Dermis blood vessel endothelial cell (primary cell): Measurements from ENCODE around the gene METTL5. TPM values are rescaled to one million over a fixed set of nuclear protein-coding genes. Genes with fewer than 3 reads are reported as not detected.
"Not testable (repeated sequence)": the region's sequence is repeated elsewhere in the genome, so short reads cannot be mapped to it uniquely, and the experiment has no call there.

Experiments used
- DNase-seq: peaks from one replicate; pipeline ENCODE4 v3.0.0; 2010
- total RNA-seq: library from RNA; depleted of rRNA; stranded (reverse); fragments of >200 nt; gene quantifications from 2 replicates; pipeline ENCODE4 v1.2.3, GENCODE V29; 2014

The METTL5 gene
- 37.4 and 41.9 TPM in 2 replicates for total RNA-seq

DNA sequence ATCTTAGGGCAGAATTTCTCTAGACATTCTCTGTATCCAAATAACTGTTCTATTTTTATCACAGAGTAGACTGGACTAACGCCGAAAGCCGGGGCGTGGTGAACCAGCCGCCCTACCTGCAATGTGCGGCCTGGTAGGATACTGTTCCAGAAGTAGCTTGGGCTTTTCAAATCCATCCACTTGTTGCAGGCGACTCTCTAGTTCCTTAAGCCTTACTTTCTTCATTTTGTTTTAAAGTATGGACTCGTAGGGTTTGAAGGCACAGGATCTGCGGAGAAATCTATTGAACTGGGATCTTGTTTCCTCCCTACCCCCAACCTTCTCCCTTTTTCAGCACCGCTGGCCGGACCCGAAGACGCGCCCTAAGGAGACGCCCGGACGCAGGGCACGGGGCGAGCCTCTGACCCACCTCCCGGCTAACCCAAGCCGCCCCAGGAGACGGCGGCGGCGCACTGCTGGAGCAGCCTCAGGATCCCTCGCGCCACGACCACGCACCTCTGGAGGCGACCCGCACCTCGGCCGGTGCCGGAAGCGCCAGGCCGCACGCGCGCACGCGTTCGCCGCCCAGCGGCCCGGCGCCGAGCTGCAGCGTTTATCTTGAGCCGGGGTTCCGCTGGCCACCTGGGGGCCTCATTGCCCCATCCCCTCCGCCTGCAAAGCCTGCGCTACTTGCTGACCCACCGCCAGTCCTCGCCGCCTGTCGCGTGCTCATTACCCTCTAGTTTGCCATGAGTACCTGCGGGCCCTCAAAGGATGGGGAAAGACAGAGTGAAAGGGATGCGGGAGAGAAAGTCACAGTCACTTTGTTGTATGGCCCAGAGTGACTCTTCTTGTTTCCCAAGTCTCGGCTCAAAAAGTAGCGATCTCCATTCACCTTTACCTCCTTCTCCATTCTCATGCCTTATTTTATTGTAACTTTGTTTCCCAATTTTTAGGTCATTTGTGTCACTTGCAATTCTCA is at the start of gene METTL5:
METTL5 (minus strand) TSS at position 533 of the 961 bp plus-strand sequence; CDS start at position 225, 308 bp downstream.
- peak; percentile 88 for DNase-seq

DNA sequence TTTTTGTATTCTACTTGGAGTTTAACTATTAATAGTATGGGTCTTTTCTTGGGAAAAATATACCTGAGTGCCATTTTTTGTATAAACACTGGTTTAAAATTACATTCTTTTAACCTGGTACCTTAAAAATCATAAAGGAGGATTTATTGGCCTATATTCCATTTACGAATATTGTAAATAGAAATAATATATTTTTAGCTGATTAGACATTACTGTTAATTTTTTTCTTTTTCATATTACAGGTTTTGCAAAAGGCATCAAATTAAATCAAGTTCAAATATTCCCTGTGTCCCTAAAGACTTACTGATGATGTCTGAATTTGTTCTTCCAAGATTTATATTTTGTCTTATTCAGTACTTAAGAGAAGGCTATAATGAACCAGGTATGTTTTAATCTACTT is 47.3 kb upstream of the METTL5 start:
- DNase-seq = no peak

DNA sequence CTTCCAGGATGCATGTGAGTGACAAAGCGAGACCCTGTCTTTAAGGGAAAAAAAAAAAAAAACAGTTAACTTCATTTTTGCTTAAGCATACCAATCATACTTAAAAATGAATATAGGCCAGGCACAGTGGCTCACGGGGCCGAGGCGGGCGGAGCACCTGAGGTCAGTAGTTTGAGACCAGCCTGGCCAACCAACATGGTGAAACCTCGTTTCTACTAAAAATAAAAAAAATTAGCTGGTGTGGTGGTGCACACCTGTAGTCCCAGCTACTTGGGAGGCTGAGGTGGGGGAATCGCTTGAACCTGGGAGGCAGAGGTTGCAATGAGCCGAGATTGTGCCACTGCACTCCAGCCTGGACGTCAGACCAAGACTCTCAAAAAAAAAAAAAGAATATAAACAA is 46.7 kb upstream of the METTL5 start:
- not testable (repeated sequence) for DNase-seq

DNA sequence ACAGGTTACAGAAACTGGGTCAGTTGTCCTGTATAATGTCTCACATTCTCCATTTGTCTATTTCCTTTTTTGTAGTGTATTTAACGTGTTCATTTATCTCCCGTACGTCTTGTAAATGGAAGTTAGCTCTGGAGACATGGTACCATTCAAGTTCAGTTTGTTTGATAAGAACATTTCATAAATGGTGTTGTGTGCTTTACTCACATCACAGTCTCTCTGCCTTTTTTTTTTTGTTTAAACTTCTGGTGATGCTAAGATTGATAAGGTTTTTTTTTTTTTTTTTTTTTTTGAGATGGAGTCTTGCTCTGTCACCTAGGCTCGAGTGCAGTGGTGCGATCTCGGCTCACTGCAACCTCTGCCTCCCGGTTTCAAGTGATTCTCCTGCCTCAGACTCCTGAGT is 44.2 kb upstream of the METTL5 start:
- DNase-seq = no peak

DNA sequence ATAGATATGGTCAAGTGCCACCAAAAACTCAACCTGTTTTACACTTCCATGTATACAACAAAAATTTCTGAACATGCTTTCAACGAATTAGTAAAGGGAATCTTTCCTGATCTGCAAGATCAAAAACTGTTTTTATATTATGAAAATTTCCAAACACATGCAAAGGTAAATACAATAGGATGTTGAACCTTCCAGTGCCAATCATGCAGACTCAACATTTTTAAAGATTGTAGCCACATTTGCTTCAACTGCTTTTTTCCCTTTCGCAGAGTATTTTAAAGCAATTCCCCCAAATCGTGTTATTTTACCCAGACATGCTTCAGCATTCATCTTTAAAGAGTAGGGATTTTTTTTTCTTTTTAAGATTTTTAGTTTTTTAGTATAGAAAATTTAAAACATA is 42.9 kb upstream of the METTL5 start:
- no peak for DNase-seq

DNA sequence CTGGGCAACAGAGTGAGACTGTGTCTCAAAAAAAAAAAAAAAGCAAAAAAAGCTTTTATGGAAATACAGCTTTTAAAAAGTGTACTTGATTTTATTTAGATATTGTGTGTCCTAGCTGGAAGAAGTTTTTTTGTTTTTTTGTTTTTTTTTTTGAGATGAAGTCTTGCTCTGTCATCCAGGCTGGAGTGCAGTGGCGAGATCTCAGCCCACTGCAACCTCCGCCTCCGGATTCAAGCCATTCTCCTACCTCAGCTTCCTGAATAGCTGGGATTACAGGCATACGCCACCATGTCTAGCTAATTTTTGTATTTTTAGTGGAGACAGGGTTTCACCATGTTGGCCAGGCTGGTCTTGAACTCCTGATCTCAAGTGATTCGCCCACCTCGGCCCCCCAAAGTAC is 41.5 kb upstream of the METTL5 start:
- DNase-seq = not testable (repeated sequence)

DNA sequence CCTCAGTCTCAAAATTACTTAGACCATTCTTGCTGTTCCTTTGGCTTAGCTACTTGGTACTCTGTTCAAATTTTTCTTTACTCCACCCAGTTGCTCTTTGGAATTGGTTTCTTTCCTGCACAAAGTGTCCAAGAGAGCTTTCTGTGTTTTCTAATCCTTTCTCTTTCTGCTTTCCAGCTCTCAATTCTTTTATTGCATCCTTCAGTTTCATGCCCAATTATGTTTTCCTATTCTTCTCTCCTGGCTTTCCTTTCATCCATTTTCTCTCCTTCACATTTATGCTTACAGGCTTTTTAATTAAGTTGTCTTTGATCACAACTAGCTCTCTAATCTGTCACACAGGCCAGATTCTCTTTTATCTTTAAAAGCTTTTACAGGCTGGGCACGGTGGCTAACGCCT is 40.8 kb upstream of the METTL5 start:
- DNase-seq = no peak

DNA sequence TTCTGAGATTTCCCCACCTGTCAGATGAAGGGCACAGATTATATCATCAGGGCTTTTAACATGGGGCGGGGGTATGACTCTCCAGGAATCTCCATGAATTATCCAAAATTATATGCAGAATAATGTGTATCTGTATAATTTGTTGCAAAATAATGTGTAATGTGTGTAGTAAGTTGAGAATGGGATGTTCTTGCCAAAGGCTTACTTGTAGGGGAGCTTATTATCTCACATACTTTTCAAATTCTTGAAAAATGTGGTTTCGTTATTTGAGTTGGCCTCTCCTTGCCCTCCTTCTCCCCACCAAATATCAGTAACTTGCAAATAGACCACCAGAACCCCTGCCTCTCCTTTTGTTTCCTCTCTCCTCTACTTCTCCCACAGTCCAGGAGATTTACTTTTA is 38.1 kb upstream of the METTL5 start:
- no peak for DNase-seq

DNA sequence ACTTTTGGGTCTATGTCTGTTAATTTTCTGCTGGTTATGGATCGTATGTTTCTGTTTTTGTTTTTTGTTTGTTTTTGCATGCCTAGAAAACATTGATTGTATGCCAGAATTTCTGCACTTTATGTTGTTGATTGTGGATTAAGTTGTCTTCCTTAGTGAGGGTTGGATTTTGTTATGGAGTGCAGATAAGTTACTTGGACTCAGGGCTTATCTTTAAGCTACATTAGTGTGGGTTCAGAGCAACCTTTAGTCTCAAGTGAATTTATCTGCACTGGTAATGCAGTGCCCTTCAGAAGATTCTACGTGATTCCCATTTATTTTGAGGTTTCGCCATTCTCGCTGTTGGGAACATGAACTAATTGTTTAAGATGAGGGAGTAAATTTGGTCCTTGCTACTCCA is 35.4 kb upstream of the METTL5 start:
- DNase-seq = no peak

DNA sequence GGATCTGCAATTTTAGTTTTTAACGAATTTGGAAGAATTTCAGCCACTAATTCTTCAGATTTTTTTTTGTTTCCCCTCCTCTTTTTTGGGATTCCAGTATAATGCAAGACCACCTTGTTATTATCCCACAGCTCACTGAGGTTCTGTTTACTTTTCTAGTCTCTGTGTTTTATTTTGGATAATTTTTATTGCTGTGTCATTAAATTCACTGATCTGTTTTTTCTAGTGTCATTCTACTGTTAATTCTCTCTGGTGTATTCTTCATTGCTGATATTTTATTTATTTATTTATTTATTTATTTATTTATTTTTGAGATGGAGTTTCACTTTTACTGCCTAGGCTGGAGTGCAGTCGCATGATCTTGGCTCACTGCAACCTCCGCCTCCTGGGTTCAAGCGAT is 34.7 kb upstream of the METTL5 start:
- DNase-seq = no peak

DNA sequence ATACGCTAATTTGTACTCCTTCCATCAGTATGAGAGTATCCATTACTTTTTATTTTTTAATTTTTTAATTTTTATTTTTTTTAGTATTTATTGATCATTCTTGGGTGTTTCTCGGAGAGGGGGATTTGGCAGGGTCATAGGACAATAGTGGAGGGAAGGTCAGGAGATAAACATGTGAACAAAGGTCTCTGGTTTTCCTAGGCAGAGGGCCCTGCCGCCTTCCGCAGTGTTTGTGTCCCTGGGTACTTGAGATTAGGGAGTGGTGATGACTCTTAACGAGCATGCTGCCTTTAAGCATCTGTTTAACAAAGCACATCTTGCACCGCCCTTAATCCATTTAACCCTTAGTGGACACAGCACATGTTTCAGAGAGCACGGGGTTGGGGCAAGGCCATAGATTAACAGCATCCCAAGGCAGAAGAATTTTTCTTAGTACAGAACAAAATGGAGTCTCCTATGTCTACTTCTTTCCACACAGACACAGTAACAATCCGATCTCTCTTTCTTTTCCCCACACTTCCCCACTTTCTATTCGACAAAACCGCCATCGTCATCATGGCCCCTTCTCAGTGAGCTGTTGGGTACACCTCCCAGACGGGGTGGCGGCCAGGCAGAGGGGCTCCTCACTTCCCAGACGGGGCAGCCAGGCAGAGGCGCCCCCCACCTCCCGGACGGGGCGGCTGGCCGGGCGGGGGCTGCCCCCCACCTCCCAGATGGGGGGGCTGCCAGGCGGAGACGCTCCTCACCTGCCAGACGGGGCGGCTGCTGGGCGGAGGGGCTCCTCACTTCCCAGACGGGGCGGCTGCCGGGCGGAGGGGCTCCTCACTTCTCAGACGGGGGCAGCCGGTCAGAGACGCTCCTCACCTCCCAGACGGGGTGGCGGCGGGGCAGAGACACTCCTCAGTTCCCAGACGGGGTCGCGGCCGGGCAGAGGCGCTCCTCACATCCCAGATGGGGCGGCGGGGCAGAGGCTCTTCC is 30.9 kb upstream of the METTL5 start:
- not testable (repeated sequence) for DNase-seq

DNA sequence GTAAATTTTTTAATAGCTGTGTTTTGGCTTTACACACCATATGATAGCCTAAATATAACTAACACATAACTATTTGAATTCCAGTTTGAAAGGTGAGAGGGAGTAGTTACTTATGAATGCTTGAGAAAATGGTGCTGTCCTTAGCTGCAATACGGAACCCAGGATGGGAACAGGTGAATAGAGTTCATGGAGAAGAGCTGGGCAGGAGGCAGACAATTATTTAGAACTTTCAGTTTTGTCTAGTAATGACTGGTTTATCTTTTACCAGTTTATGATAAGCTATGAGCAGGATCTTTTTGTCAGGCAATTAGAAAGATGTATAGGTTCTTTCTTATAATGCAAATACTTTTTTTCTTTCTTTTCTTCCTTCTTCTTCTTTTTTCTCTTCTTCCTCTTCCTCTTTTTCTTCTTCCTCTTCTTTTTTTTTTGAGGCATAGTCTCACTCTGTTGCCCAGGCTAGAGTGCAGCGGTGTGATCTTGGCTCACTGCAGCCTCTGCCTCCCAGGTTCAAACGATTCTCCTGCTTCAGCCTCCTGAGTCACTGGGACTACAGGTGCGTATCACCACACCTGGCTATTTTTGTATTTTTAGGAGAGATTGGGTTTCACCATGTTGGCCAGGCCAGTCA is 28.4 kb upstream of the METTL5 start:
- no peak for DNase-seq

DNA sequence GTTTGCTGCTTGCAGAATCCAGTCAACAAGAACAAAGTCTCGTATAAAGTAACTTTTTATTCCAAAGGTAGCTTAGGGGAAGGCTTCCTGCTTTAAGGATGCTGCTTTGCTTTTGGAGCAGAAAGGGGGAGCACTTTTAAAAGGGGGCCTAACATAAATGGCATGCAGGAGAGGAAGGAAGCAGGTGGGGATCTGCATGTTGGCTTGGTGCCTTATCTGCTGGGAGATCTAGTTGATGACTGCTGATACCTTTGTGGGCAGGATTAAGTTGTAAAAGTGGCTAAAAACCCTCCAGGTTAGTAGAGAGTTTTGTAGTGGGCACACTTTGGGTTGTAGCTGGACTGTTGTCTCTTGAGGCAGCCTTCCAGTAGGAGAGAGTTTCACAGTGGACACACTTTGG is 25.0 kb upstream of the METTL5 start:
- no peak for DNase-seq

DNA sequence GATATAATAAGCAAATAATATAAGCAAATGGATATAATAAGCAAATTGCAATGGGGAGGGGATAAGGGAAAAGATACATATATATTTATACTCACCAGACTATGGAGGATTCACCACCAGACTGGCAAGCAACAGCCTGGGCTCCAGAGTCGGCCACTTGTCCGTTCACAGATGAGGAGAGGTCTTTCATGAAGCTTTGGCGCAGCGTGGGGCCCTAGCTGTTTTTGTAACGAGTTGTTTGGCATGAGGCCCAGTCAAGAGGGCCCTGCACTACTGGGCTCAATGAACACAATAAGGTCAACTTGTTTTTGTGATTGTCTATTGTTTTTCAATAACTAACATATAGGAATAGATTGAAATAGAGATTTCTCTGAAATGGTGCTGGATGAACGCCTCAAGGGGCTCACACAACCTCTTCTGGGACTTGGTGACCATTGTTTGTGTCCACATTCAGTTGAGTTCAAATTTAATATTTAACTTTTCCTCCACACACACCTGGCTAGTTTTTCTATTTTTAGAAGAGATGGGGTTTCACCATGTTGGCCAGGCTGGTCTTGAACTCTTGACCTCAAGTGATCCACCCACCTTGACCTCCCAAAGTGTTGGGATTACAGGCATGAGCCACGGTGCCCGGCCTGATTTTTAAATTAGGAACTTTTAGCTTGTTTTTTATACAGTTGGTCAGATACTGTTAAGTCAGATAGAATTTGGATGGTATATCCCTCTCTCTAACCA is 24.4 kb upstream of the METTL5 start:
- DNase-seq = peak; percentile 10

DNA sequence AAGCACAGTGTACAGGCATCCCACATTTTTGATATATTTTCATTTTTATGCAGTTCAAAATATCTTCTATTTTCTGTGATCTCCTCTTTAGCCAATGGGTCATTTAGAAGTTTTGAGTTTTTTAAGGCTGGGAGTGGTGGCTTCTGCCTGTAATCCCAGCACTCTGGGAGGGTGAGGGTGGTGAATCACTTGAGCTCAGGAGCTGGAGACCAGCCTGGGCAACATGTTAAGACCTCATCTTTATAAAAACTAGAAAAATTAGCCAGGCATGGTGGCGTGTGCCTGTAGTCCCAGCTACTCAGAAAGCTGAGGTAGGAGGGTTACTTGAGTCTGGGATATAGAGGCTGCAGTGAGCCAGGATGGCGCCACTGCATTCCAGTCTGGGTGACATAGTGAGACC is 20.3 kb upstream of the METTL5 start:
- no peak for DNase-seq

DNA sequence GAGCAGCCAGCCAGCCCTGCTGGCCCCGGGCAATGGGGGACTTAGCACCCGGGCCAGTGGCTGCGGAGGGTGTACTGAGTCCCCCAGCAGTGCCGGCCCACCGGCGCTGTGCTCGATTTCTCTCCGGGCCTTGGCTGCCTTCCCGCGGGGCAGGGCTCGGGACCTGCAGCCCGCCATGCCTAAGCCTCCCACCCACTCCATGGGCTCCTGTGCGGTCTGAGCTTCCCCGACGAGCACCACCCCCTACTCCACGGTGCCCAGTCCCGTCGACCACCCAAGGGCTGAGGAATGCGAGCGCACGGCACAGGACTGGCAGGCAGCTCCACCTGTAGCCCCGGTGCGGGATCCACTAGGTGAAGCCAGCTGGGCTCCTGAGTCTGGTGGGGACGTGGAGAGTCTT is 16.9 kb upstream of the METTL5 start:
- DNase-seq = not testable (repeated sequence)

DNA sequence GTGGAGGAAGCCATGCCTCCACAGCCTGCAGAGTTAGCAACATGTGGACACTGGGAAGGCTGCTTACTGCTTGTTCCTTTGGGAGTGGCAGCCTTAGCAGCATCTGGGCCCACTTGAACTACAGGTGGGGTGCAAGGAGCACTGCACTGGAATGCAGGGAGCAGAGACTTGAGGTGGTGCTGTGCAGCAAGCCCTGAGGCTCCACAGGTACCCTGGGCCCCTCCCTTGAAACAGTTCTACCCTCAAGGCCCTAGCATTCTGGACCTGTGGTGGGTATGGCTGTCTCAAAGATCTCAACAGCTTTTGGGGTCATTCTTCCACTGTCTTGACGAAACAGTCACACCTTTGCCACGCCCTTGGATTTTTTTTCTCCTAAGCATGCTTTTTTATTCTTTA is 16.0 kb upstream of the METTL5 start:
- DNase-seq = no peak

DNA sequence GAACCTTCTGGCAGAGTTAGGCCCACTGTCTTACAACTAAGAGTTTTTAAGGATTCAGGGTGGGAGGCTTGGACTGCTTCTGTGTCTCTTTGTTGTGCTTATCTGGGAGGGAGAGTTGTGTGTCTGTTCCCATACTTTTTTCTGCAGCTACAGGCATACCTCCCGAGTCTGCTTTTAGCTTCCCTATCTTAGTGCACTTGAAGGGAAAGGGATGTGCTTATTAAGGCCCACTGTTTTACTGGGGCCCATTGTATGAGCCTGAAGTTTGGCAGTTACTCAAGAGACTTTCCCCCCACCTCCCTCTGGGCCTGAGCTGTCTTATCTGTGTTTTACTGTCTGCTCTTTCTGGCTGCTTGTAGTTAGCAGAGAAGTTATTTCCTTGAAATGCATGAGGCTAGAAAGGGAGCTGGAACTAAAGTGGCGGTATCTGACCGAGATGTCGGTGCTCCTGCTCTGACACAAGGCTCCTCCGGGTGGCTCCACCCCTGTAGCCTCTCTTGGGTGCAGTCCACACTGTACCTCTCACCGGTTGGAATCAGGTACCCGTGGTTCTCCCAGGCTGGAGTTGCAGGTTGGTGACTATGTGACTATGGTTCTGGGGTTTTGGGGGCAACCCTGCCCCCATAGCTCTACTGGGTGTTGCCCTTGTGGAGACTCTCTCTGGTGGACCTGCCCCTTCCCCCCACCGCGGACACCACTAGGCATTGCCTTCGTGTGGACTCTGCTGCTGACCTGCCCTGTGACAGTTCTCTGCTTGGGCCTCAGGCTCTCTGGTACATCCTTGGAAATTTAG is 15.4 kb upstream of the METTL5 start:
- no peak for DNase-seq

DNA sequence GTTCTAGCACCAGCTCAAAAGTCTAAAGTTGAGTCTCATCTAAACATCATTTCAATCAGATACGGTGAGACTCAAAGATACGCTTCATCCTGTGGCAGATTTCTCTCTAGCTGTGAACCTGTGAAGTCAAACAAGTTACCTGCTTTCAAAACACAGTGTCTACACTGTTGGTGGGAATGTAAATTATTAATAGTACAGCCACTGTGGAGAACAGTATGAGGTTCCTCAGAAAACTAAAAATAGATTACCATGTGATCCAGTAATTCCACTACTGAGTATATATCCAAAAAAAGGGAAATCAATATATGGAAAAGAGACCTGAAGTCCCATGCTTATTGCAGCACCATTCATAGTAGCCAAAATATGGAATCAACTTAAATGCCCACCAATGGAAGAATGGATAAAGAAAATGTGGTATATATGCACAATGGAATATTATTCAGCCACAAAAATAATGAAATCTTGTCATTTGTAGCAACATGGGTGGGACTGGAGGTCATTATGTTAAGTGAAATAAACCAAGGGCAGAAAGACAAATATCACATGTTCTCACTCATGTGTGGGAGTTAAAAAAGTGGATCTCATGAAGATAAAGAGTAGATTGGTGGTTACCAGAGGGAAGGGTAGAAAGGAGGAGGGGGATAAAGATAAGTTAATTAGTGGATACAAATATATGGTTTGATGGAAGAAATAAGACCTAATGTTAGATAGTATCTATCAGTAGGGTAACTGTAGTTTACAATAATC is 14.2 kb upstream of the METTL5 start:
- DNase-seq = no peak

DNA sequence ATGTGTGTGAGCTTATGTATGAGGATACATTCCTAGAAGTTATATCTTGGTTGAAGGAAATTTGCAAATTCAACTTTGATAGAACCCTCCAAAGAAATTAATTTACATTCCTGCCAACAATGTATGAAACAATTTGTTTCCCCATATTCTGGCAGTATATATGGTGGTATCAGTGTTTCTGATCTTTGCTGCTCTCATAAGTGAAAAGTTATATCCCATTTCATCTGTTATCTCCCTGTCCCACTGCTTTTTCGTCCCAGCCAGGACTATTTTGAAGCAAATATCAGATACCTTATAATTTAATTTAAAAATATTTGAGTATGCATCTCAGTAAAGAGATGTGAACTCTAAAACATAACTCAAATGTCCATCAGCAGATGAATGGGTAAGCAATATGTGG is 9.7 kb upstream of the METTL5 start:
- no peak for DNase-seq
